Lung (tissue), 12 donors: Measurements from ENCODE around the gene NADK2. TPM values are rescaled to one million over a fixed set of nuclear protein-coding genes. Genes with fewer than 3 reads are reported as not detected.

Experiments
- ATAC-seq: fragments of 200-7000 bp; cut with Tn5 transposase; one replicate; pipeline ENCODE4 v1.9.1; 2020; ENCODE audit warnings: moderate number of reproducible peaks; ENCODE audit not compliant: insufficient read depth, low FRiP score
- DNase-seq, 3 donors: peaks; one replicate each; pipeline ENCODE4 v3.0.0-alpha.2; 2013 to 2017
- H3K27ac ChIP-seq, 2 donors: one replicate each; pipeline ENCODE4 v1.5.1; 2013; ENCODE audit warnings: mild to moderate bottlenecking in 2 of 2, moderate library complexity in 2 of 2, control low read depth in 1 of 2, inconsistent platforms in 1 of 2, low read depth in 1 of 2, low read length in 1 of 2
- H3K27me3 ChIP-seq, 3 donors: one replicate each; pipeline ENCODE4 v1.5.1; 2013; ENCODE audit warnings: low read length in 2 of 3; ENCODE audit not compliant: control insufficient read depth in 3 of 3, insufficient read depth in 3 of 3
- H3K36me3 ChIP-seq, 4 donors: one replicate each; pipeline ENCODE4 v1.5.1; 2013; ENCODE audit warnings: low read length in 4 of 4, mild to moderate bottlenecking in 1 of 4, moderate library complexity in 1 of 4; ENCODE audit not compliant: control insufficient read depth in 4 of 4, insufficient read depth in 4 of 4
- H3K4me1 ChIP-seq, 5 donors: one replicate each; pipeline ENCODE4 v1.5.1; 2013; ENCODE audit warnings: low read length in 5 of 5, mild to moderate bottlenecking in 2 of 5, moderate library complexity in 1 of 5; ENCODE audit not compliant: control insufficient read depth in 5 of 5, insufficient read depth in 5 of 5
- H3K4me3 ChIP-seq: one replicate; pipeline ENCODE4 v1.5.1; 2013; ENCODE audit warnings: mild to moderate bottlenecking, control low read depth, moderate library complexity
- H3K9ac ChIP-seq, 2 donors: one replicate each; pipeline ENCODE4 v1.5.1; 2013; ENCODE audit warnings: low read length in 2 of 2, control low read depth in 1 of 2; ENCODE audit not compliant: insufficient read depth in 1 of 2
- H3K9me3 ChIP-seq, 4 donors: one replicate each; pipeline ENCODE4 v1.5.1; 2013; ENCODE audit warnings: low read length in 3 of 4, mild to moderate bottlenecking in 1 of 4, moderate library complexity in 1 of 4; ENCODE audit not compliant: control insufficient read depth in 4 of 4, insufficient read depth in 3 of 4
- WGBS, 2 donors: extraction: QIAGEN DNeasy Blood & Tissue Kit; methylation state at CpG; one replicate each; pipeline ENCODE4 v1.1.7; 2013; 5-methylcytosine and 5-hydroxymethylcytosine counted together
- polyA plus RNA-seq, 2 donors: library from polyadenylated mRNA; stranded (reverse); fragments of 200-250 nt; gene quantifications; one replicate each; pipeline ENCODE4 v1.2.1, GENCODE V29; 2013
- total RNA-seq, 2 donors: library from RNA; depleted of rRNA in 1 of 2; stranded (reverse); fragments of >200 nt in 1 of 2; gene quantifications; one replicate each; pipeline ENCODE4 v1.2.1, GENCODE V29; 2014 to 2021
- TF ChIP-seq, protein P1 (sequence below): IDR thresholded peaks from 2 replicates; pipeline ENCODE4 v1.5.1; 2012; ENCODE audit warnings: mild to moderate bottlenecking; ENCODE audit errors: control extremely low read depth, extremely low read depth
- donor health status: control.
- donor health status: control.
- donor health status: Bipolar disorder and iron deficiency.
- donor health status: healthy.
- donor health status: DM: yes; HTN: yes; CAD: no.

The NADK2 gene
- total and polyA plus RNA-seq, 4 donors = 8.4 to 37.9 (median 16.2) TPM

DNA sequence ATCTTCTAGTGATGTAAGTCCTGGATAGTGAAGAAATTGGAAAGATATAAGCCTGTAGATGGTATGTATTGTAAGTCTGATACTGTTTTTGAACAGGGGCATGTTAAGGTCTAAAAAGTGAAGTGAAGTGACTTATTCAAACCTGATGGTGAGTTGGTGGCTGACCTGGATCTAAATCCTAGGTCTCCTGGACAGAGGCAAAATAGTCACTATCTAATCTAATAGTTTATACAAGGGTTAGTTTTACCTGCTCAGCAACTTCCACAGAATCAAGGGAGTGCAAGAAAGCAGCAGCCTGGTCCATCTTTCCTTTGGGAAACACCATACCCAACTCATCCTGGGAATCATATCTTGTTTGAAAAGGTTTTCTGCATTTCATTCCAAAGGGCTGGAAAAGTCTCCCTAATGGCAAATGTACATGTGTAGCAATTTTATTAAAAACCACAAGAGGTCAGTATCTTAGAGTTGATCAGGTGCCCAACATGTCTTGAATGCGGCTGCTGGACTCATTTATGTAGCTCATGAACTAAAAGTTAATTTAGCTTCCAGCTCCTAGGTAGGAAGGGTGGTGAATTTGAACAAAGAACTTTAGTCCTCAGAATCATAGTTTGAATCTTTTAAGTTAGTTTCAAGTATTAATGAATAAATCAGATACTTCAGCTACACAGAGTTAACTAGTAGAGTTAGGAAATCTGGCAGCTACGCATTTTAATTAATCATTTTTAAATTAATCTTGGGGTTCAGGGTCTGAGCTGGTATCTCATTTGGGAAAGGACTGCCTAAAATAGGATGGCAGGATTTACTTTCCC, 63.8 kb downstream of the NADK2 start:
- TF ChIP-seq, protein P1, sequence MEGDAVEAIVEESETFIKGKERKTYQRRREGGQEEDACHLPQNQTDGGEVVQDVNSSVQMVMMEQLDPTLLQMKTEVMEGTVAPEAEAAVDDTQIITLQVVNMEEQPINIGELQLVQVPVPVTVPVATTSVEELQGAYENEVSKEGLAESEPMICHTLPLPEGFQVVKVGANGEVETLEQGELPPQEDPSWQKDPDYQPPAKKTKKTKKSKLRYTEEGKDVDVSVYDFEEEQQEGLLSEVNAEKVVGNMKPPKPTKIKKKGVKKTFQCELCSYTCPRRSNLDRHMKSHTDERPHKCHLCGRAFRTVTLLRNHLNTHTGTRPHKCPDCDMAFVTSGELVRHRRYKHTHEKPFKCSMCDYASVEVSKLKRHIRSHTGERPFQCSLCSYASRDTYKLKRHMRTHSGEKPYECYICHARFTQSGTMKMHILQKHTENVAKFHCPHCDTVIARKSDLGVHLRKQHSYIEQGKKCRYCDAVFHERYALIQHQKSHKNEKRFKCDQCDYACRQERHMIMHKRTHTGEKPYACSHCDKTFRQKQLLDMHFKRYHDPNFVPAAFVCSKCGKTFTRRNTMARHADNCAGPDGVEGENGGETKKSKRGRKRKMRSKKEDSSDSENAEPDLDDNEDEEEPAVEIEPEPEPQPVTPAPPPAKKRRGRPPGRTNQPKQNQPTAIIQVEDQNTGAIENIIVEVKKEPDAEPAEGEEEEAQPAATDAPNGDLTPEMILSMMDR = peak; percentile 9
- Histone ChIP-seq H3K9ac (no peak overlapping the region), H3K27me3 (no peaks in the 10 kb centered on the region), H3K9me3 (peaks cover 0 to 1% (median 0%) of the 10 kb centered on the region in 4 donors), H3K4me3 (no peak overlapping the region), H3K4me1 (peaks cover 0 to 19% (median 0%) of the 10 kb centered on the region in 5 donors), H3K36me3 (peaks cover 12 to 28% (median 25%) of the 10 kb centered on the region in 4 donors), H3K27ac (no peak overlapping the region)
- no peak for ATAC-seq
- DNase-seq = peak in 2 of 3 donors; percentile 65 to 75
- 66 to 67% methylated on average over 2 of the region's 2 CpGs for WGBS, 2 donors

DNA sequence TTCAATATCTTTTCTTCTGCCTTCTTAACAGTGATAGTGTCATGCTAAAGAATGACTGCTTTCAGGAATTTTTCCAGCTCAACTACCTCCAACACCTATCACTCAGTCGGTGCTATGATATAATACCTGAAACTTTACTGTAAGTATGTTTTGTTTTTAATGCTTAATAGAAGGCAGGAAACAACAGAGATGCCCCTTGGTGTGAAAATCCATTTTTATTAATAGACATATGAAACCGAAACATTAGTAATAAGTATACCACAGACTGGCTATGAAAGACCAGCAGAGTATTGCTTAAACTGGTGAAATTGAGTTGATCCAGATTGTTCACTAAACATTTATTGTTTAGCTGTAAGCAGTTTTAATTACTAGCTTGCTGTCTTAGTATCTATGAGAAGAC, 64.6 kb downstream of the NADK2 start:
- no peak overlapping the region for H3K9ac ChIP-seq
- DNase-seq (no peak), ATAC-seq (no peak)
- H3K27me3 ChIP-seq = no peaks in the 10 kb centered on the region
- TF ChIP-seq, protein P1 = no peak
- peaks cover 0 to 19% (median 0%) of the 10 kb centered on the region in 5 donors for H3K4me1 ChIP-seq
- H3K27ac ChIP-seq = no peak overlapping the region
- 78 to 85% methylated on average over 2 of the region's 2 CpGs for WGBS, 2 donors
- H3K36me3 ChIP-seq = peaks cover 13 to 28% (median 27%) of the 10 kb centered on the region in 4 donors
- peaks cover 0 to 3% (median 0%) of the 10 kb centered on the region in 4 donors for H3K9me3 ChIP-seq
- H3K4me3 ChIP-seq = no peak overlapping the region

- WGBS, 2 donors = 91 to 92% methylated on average over 5 of the region's 5 CpGs
- Histone ChIP-seq H3K9me3 (peaks cover 0 to 3% (median 0%) of the 10 kb centered on the region in 4 donors), H3K27me3 (no peaks in the 10 kb centered on the region), H3K36me3 (peaks cover 16 to 39% (median 32%) of the 10 kb centered on the region in 4 donors), H3K9ac (no peak overlapping the region), H3K4me3 (no peak overlapping the region), H3K4me1 (peaks cover 0 to 19% (median 0%) of the 10 kb centered on the region in 5 donors), H3K27ac (no peak overlapping the region)
- no peak for DNase-seq
- no peak for ATAC-seq
- TF ChIP-seq, protein P1 = no peak
Observed at GRCh38 chr5:36175043-36175442, 66.7 kb downstream of the NADK2 start.
